ENCODE measurements around the gene EIF4G1.

DNA sequence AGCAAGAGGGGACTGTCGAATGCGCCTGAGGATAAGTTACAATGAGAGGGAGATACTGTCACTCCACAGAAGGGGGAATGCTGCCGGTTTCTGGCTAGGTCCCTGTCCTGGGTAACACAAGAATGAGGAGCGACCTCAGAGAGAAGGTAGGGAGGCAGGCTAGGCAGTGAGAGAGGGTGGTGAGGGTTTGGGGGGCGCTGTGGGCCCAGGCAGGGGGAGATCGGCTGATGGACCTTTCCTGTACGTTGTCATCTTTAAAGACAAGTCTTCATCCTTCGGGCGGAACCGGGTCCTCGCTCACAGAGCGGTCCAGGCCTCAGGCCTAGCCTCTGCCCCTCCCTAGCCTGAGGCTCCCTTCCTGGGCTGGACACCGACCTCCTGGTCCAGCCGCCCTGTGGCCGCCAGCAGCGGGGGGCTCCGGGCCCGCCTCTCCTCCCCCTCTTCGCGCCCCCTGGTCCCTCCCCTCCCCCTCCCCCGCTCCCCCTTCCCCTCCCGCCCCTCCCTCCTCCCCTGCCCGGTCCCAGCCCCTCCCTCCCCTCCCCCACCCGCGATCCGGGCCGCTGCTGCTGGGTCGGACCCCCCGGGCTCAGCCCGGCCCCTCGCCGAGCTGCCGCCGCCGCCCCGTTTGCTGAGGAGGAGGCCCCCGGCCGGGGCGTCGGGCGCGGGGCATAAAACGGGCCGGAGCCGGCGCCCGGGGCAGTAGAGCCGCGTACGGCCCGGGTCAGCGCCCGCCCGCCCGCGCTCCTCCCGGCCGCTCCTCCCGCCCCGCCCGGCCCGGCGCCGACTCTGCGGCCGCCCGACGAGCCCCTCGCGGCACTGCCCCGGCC, 65.2 kb downstream of the EIF4G1 start, which contains the start of gene CHRD:
- TF ChIP-seq, protein P1, sequence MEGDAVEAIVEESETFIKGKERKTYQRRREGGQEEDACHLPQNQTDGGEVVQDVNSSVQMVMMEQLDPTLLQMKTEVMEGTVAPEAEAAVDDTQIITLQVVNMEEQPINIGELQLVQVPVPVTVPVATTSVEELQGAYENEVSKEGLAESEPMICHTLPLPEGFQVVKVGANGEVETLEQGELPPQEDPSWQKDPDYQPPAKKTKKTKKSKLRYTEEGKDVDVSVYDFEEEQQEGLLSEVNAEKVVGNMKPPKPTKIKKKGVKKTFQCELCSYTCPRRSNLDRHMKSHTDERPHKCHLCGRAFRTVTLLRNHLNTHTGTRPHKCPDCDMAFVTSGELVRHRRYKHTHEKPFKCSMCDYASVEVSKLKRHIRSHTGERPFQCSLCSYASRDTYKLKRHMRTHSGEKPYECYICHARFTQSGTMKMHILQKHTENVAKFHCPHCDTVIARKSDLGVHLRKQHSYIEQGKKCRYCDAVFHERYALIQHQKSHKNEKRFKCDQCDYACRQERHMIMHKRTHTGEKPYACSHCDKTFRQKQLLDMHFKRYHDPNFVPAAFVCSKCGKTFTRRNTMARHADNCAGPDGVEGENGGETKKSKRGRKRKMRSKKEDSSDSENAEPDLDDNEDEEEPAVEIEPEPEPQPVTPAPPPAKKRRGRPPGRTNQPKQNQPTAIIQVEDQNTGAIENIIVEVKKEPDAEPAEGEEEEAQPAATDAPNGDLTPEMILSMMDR (IDR thresholded peaks at IDR 0.05) = no peak
- TF ChIP-seq POLR2A (IDR thresholded peaks at IDR 0.05) (no peak), EP300 (IDR thresholded peaks at IDR 0.05) (no peak), POLR2AphosphoS5 (IDR thresholded peaks at IDR 0.05) (no peak)

Measured in sigmoid colon (tissue), 4 donors.